Neural cell (in vitro differentiated cells): ENCODE results near the gene PDE1C.

Experiments
- CTCF ChIP-seq: fragments of 450-650 bp; IDR thresholded peaks from 2 replicates; pipeline ENCODE4 v1.5.1; 2014; ENCODE audit warnings: antibody characterized with exemption, mild to moderate bottlenecking, moderate library complexity; ENCODE audit not compliant: poor library complexity, severe bottlenecking
- EZH2 ChIP-seq: fragments of 200-600, 300-800 bp; shearing (Covaris generic), sonication (generic); IDR thresholded peaks from 2 replicates; pipeline ENCODE4 v1.6.1; 2014; ENCODE audit warnings: antibody characterized with exemption, low read length, borderline replicate concordance, mild to moderate bottlenecking; ENCODE audit not compliant: insufficient read depth, poor library complexity, severe bottlenecking
- TAF1 ChIP-seq: IDR thresholded peaks from 2 replicates; pipeline ENCODE4 v1.6.1; 2012; ENCODE audit warnings: low read depth
- TF ChIP-seq, protein P1 (sequence below): IDR thresholded peaks from 2 replicates; pipeline ENCODE4 v1.6.1; 2012; ENCODE audit warnings: borderline replicate concordance

GRCh38 chr7:31788445-31788844 lies 281.8 kb downstream of the PDE1C start:
- TF ChIP-seq CTCF = no peak
- no peak for TF ChIP-seq EZH2
- TF ChIP-seq, protein P1, sequence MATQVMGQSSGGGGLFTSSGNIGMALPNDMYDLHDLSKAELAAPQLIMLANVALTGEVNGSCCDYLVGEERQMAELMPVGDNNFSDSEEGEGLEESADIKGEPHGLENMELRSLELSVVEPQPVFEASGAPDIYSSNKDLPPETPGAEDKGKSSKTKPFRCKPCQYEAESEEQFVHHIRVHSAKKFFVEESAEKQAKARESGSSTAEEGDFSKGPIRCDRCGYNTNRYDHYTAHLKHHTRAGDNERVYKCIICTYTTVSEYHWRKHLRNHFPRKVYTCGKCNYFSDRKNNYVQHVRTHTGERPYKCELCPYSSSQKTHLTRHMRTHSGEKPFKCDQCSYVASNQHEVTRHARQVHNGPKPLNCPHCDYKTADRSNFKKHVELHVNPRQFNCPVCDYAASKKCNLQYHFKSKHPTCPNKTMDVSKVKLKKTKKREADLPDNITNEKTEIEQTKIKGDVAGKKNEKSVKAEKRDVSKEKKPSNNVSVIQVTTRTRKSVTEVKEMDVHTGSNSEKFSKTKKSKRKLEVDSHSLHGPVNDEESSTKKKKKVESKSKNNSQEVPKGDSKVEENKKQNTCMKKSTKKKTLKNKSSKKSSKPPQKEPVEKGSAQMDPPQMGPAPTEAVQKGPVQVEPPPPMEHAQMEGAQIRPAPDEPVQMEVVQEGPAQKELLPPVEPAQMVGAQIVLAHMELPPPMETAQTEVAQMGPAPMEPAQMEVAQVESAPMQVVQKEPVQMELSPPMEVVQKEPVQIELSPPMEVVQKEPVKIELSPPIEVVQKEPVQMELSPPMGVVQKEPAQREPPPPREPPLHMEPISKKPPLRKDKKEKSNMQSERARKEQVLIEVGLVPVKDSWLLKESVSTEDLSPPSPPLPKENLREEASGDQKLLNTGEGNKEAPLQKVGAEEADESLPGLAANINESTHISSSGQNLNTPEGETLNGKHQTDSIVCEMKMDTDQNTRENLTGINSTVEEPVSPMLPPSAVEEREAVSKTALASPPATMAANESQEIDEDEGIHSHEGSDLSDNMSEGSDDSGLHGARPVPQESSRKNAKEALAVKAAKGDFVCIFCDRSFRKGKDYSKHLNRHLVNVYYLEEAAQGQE = no peak
- no peak for TF ChIP-seq TAF1
